Lung microvascular endothelial cell (primary cell): ENCODE measurements around the gene SEC31A. TPM values are rescaled to one million over a fixed set of nuclear protein-coding genes. Genes with fewer than 3 reads are reported as not detected.
A peak's percentile ranks its signal among the peaks of the same experiment; 100 is the strongest.
"Not testable (repeated sequence)": the region's sequence is repeated elsewhere in the genome, so short reads cannot be mapped to it uniquely, and the experiment has no call there.

Experiments used
- DNase-seq, 2 donors: peaks; one replicate each; pipeline versions ENCODE4 v3.0.0 to v3.0.0-alpha.2; 2010; ENCODE audit warnings: low read depth in 2 of 2
- total RNA-seq: library from RNA; depleted of rRNA; stranded (reverse); fragments of >200 nt; gene quantifications from 2 replicates; pipeline ENCODE4 v1.2.1, GENCODE V29; 2014

SEC31A gene, protein sequence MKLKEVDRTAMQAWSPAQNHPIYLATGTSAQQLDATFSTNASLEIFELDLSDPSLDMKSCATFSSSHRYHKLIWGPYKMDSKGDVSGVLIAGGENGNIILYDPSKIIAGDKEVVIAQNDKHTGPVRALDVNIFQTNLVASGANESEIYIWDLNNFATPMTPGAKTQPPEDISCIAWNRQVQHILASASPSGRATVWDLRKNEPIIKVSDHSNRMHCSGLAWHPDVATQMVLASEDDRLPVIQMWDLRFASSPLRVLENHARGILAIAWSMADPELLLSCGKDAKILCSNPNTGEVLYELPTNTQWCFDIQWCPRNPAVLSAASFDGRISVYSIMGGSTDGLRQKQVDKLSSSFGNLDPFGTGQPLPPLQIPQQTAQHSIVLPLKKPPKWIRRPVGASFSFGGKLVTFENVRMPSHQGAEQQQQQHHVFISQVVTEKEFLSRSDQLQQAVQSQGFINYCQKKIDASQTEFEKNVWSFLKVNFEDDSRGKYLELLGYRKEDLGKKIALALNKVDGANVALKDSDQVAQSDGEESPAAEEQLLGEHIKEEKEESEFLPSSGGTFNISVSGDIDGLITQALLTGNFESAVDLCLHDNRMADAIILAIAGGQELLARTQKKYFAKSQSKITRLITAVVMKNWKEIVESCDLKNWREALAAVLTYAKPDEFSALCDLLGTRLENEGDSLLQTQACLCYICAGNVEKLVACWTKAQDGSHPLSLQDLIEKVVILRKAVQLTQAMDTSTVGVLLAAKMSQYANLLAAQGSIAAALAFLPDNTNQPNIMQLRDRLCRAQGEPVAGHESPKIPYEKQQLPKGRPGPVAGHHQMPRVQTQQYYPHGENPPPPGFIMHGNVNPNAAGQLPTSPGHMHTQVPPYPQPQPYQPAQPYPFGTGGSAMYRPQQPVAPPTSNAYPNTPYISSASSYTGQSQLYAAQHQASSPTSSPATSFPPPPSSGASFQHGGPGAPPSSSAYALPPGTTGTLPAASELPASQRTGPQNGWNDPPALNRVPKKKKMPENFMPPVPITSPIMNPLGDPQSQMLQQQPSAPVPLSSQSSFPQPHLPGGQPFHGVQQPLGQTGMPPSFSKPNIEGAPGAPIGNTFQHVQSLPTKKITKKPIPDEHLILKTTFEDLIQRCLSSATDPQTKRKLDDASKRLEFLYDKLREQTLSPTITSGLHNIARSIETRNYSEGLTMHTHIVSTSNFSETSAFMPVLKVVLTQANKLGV
- total RNA-seq = 149 and 166 TPM in 2 replicates

DNA sequence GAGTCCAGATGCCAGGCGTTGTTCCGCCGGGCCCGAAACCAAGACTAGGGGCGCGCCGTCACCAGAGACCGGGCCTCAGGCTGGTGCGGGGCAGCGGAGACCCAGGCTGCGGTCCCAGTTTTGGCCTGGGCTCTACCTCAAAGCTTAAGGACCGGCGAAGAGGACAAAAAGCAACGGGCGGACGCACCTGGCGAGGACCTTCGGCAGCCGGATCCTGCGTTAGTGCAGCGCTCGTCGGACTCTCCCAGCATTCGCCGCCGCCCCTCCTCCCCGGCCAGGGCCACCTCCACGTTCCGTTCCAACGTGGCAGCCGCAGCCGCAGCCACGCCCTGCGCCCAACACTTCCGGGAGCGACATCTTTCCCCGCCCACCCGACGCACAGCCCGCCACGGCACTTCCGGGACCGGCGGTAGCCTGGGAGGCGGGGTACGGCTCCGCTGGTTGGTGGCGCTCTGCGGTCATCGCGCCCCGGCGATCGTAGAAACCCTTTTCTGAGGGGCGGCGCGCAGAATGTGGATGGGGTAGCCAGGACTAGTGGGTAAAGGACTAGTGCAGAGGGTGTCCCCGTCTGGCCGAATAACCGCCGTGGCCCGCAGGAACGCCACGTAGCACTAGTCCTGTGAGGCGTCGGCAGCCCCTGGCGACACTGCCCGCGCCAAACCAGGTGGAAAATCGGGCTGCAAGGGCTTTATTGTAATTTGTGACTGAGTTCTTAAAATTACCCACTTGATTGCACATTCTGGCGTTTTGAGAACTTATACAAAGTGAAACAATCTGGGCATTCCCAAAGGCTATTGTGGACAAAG lies at the start of gene SEC31A:
SEC31A (minus strand) TSS at position 253 of the 806 bp plus-strand sequence. CDS start 9,217 bp downstream, outside the sequence.
- peak; percentile 97 to 98 for DNase-seq

DNA sequence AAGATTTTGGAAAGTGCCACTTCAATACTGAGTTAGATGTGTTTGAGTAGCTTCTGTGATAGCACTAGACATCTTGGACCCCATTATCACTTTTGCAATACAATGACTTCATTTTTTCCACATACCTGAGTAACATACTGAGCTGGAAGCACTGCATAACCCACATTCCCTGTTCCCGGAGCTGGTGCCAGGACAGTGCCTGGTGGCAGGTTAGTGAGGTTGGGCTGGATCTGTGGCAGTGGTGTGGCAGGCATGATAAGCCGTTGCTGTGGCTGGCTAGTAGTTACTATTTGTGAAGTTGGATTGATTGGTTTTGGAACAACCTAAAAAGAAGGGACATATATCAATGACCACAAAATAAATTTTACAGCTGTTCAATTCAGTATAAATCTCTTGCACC lies 48.5 kb upstream of the SEC31A start:
- no peak for DNase-seq

DNA sequence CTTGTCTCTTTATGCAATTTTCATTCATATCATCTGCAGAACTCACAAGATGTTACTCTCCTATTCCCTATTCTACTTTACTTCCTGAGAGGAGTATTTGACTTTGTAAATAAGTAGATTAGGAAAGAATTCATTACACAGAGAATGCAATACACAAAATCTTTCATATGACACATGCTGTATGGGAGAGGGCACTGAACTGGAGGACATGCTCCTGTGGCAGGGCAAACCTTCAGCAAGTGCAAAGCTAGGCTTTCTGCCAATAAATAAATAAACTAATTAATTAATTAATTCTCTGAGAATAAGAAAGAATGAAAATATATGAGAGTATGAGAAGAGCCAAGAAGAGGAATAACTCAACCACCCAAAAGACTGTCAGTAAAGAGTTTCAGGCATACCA lies 43.5 kb upstream of the SEC31A start:
- DNase-seq = no peak

DNA sequence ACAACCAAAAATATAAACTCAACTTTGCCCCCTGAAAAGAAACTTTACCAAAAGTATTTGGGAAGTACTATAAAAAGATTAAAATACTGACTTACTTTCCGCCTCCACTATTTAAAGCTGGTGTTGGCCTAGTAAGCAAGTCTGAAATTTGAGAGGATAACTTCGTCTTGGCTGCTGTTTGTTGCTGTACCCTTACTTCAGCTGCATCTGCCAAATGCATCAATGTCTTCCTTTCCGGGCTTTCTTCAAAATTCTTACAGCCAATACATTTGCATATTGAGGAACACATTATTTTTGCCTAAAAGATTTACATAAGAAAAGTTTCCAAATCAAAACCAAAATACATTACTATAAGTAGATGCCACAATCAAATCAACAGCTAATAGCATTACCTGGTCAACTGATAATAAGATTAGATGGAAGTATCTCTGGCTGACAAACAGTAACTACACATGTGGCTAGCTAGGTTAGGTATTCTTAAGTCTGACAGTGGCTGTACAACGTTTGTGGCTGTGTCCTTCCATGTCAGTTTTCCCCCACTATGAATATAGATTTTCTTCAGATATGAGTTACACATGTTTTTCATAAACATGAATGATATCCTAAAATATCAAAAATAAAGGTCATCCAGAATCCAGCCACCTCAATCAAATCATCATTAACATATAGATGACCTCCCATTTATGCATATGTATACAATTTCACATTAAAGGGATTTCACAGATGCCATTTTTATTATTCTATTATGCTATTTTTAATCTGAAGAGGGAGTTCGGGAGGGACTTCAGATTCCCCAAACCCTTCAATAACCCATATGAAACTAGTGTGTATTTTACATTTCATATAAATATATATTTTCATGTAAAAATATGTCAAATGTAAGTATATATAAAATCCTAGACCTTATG lies 40.1 kb upstream of the SEC31A start:
- DNase-seq = no peak

DNA sequence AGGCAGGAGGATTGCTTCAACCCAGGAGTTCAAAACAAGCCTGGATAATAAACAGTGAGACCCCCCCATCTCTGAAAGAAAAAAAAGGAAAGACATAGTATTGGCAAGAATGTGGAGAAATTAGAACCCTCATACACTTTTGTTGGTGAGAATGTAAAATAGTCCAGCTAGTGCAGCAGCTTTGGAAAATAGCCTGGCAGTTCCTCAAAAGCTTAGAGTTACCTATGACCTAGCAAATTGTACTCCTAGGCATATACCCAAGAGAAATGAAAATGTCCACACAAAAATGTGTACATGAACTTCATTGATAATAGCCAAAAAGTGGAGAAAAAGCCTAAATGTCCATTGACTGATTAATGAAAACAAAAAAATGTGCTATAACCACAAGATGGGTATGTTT lies 30.8 kb upstream of the SEC31A start:
- no peak for DNase-seq

DNA sequence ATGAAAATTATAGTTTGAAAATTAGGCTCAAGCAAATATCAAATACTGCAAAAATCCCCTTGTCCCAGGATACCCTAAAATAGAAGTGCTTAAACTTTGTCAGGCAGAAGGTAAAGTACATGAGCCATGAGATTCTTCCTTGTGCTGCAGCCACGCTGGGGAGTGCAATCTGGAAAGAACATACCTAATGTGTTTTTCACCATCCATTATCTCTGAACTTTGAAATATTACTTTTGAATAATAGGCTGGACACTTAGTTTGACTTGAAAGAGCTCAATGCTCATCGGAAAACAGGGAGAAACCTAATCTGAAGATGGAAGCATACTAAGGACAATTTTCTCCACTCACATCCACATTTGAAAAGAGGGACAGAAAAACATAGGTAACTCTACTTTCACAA lies 28.4 kb upstream of the SEC31A start:
- no peak for DNase-seq

DNA sequence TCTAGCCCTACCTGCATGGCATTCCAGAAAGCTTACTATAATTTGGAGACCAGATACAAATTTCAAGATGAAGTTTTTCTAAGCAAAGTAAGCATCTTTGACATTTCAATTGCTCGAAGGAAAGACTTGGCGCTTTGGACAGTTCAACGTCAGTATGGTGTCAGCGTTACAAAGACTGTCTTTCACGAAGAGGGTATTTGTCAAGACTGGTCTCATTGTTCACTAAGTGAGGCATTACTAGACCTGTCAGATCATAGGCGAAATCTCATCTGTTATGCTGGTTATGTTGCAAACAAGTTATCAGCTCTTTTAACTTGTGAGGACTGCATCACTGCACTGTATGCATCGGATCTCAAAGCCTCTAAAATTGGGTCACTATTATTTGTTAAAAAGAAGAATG lies 27.1 kb upstream of the SEC31A start:
- no peak for DNase-seq

DNA sequence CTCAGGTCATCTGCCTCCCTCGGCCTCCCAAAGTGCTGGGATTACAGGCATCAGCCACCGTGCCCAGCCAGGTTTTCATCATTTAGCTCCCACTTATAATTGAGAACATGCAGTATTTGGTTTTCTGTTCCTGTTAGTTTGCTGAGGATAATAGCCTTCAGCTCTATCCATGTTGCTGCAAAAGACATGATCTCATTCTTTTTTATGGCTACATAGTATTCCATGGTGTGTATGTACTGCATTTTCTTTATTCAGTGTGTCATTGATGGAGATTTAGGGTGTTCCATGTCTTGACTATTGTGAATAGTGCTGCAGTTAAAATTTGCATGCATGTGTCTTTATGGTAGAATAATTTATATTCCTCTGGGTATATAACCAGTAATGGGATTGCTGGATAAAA lies 23.0 kb upstream of the SEC31A start:
- DNase-seq = not testable (repeated sequence)

DNA sequence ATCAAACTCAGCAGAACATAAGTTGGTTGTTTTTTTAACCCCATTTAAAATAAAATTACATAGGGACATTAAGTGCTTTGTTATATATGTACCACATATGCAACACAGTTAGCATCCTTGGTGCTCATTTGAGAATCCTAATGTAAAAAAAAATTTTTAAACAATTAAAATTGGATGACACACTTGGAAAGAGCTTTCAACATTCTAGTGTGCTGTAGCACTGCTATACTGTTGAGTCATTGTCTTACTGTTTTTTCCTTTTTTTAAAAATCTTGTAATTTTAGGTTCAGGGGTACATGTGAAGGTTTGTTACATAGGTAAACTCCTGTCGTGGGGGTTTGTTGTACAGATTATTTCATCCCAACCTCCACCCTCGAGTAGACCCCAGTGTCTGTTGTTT lies 22.4 kb upstream of the SEC31A start:
- no peak for DNase-seq

DNA sequence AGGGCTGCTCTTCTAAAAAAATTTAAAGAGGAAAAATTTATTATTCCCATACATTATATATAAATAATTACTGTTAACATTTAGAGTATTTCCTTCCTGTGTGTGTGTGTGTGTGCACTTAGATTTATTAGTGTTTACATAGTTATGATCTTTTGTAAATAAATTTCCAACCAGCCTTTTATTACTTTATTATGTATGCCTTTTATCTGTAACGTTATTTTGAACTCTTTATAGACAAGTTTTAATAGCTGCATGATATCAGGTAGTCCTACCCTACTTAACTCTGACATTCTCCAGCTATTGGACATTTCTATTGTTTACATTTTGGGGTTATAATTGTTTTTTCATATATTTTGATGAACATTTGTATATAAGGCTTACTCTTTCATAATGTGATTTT lies 18.4 kb upstream of the SEC31A start:
- no peak for DNase-seq

DNA sequence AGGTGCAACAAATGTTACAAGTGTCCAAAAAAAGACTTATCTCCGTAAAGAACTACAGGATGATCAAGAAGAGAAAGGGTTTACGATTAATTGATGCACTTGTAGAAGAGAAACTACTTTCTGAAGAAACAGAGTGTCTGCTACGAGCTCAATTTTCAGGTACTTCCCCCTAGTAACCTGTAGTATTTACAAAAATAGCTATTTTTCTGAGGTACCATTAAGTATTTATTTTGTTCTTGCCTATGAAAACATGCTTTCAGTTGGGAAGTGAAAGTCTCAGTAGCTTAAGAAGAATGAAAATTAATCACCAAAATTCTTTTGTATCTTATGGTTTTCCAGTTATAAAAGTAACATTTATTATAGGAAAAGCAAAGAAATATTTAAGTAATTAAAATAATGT lies 15.5 kb upstream of the SEC31A start:
- no peak for DNase-seq

DNA sequence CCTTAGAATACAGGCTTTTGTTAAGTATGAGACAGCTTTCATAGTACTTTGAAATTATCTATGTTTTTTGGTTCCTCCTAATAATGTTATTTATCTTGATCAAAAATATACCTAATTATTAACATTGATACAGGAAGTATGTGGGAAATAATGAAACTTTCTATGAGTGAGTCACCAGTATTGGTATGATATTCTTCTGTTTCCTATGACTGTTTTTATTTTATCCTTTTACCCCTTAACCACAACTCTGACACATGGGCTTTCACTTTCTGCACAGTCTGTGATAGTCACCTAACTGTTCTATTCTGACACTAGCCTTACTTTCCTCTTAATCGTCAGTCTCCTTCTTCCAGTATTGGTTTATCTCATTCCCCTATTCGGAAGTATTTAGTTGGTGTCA lies 14.3 kb upstream of the SEC31A start:
- peak; percentile 55 to 75 for DNase-seq

DNA sequence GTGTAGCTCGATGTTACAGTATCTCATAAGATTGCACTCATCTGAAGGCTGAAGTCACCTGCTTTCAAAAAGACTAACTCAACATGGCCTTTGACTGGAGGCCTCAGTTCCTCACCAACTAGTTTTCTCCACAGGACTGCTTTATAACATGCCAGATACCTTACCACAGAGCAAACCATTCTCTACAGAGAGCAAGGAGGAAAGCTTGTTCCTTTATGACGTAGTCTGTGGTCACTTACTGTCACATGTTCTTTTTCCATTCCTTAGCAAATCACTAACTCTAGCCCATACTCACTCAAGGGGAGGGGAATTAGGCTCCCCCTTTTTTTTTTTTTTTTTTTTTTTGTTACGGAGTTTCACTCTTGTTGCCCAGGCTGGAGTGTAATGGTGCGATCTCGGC lies 12.8 kb upstream of the SEC31A start:
- no peak for DNase-seq

DNA sequence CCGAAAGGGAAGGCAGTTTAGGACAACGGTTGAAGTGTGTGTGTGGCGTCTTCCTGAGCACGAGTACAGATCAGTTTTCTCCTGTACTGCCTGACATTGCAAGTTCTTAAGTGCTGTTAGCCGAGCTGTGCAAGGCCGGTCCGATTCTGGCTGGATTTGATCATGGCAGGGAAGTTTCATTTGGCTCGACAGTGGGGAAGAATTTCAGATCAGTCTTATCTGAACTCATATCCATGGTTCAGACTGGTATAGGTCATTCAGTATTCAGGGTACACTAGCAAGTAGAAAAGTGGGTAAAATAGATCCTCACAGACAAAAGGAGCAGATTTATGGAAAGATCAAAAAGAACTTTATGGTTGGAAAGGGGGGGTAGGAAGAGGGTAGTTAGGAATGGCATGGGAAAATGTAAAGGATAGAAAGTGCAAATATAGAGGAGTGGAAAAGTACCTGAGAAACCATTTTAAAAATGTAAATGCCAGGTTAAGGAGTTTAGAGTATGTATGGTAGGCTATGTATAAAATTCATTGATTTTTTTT lies 10.3 kb upstream of the SEC31A start:
- DNase-seq = no peak

DNA sequence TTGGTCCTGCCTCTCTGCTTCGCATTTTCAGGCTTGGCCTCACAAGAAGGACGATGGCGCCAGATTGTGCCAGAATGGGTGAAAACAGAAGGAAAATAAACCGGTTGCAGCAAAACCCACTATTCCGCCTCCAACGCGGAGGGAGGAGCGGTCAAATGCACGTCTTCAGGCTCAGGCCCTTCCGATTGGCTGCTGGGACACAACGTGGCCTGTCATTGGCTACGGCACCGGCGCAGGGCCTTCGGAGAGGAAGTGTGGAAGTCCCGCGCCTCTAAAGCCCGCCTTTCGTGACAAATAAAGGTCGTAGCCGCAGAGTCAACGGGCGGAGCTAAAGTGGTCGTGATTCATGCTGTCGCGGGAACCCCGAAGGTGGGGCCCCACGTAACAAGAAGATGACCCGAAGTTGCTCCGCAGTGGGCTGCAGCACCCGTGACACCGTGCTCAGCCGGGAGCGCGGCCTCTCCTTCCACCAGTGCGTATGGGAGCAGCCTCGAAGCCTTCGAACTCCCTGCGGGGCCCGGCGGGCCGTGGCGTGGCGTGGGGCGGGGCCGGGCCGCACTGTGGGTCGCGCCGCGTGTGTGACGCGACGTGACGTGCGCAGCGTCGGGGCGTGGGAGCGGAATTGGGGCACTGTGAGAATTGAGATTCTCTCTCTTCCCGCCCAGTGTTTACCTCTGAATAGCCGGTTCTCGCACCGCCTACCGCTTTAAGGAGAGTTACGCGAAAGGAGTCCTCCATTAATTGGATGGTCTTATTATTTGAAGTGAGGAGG lies 9.6 kb upstream of the SEC31A start, which contains the start of gene THAP9:
THAP9 (plus strand) TSS at position 325 of the 772 bp plus-strand sequence; CDS start at position 393, 68 bp downstream.
- DNase-seq = peak; percentile 100

DNA sequence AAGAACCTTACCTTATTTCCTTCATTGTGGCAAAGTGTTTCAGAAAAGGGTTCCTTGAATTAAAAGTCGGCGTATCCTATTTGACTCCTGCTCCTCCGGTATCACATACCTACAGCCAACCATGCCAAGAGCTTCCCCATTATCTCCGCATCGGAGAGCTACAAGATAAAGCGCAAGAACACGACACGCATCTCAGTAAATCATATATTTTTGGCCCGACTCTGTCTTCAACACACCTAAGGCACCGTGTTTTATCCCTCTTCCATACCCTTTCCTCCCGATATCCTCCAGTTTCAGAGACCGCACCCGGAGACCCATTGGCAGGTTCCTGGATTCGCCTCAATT lies 9.1 kb upstream of the SEC31A start:
- DNase-seq = no peak

DNA sequence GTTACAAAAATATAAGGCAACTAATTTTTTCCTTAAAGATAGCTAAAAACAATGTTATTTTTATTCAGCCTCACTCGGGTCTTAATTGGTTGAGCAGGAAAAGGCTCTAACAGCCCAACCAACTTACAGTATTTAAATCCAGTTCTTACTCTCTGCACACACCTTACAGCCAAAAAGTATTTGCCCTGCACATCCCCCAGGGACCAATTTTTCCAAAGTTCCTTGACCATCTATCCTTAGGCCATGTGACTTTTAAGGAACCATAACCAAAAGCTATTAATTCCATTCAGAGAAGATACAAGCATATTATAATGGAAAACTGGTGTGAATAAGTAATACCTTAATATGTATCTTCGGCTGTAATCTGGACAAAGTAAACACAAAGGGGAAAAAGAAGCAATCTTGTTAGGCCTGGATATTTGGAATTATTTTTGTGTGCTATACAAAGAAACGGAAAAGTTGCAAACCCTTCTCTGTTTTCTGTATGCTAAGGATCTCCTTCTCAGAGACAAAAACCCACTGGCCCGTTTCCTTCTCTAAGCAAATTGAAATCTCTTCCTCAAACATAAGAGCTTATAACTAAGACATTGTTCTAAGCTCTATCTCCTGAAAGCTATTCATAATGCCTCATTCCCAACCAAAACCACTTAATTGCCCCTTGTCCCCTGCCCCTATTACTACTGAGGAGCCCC lies 8.6 kb upstream of the SEC31A start:
- DNase-seq = peak; percentile 24 to 25
